Measurements from ENCODE around the gene E2F3. TPM values are rescaled to one million over a fixed set of nuclear protein-coding genes. Genes with fewer than 3 reads are reported as not detected.

E2F3 gene
- total and polyA plus RNA-seq, 10 of the 15 experiments (the other 5 are each of a cell fraction or from before 2014, with no cell fraction given) = 5.1 to 16.8 (median 10.6) TPM

DNA sequence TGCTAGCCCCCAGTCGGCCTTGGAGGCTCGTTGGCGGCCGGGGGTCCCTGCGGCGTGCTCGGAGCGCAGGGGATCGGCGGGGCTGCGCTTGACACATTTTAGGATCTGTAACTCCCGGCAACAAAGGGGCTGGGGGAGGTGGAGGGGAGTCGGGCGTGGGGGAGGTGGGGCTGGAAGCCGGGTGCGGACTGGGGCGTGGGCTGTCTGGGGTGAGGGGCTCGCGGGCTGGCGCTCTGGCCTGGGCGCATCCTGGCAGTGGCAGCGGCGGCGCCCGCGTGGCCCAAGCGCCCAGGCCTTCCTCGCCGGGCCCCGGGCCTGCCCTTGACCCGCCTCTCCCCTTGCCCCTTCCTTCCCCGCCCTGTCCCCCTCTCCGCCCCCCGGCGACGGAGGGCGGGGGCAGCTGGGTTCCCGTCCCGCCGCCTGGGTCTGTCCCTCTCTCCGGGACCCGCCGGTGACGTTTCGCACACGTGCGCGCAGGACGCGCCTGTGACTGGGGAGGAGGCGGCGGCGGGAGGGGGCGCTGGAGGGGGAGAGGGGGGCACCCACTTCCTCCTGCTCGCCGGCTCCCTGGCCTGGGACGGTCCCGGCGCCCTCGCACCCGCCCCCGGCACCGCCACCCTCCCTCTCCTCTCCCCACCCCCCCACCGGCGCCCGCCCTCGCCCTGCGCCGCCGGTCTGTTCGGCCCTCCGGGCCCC lies 1.5 kb downstream of the E2F3 start (continued):
- TF ChIP-seq, protein P1, sequence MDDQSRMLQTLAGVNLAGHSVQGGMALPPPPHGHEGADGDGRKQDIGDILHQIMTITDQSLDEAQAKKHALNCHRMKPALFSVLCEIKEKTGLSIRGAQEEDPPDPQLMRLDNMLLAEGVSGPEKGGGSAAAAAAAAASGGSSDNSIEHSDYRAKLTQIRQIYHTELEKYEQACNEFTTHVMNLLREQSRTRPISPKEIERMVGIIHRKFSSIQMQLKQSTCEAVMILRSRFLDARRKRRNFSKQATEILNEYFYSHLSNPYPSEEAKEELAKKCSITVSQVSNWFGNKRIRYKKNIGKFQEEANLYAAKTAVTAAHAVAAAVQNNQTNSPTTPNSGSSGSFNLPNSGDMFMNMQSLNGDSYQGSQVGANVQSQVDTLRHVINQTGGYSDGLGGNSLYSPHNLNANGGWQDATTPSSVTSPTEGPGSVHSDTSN (IDR thresholded peaks at IDR 0.05; ENCODE audit: insufficient replicate concordance, low read depth, low read length) = no peak
- TF ChIP-seq TCF3 (IDR thresholded peaks at IDR 0.05; ENCODE audit: borderline replicate concordance, insufficient read depth, low read depth, low read length) (no peak), JUND (IDR thresholded peaks at IDR 0.05; ENCODE audit: low read depth, low read length) (no peak), TCF12 (IDR thresholded peaks at IDR 0.05; ENCODE audit: low read depth, low read length) (no peak; the same call in none of the 2 replicates), NBN (IDR thresholded peaks at IDR 0.05) (no peak), STAT3 (IDR thresholded peaks at IDR 0.05; ENCODE audit: low read depth, low read length) (no peak), DPF2 (IDR thresholded peaks at IDR 0.05) (no peak), ZBTB11 (CRISPR knock-in tag; IDR thresholded peaks at IDR 0.05) (no peak), SMAD1 (IDR thresholded peaks at IDR 0.05; ENCODE audit: low read depth, partially characterized antibody) (no peak), NFYB (IDR thresholded peaks at IDR 0.05; ENCODE audit: insufficient read depth, low read depth, low read length) (no peak), IKZF2 (IDR thresholded peaks at IDR 0.05) (no peak), IRF5 (IDR thresholded peaks at IDR 0.05; ENCODE audit: borderline replicate concordance) (no peak), NFXL1 (IDR thresholded peaks at IDR 0.05; ENCODE audit: borderline replicate concordance) (no peak)
- TF ChIP-seq, protein P2, sequence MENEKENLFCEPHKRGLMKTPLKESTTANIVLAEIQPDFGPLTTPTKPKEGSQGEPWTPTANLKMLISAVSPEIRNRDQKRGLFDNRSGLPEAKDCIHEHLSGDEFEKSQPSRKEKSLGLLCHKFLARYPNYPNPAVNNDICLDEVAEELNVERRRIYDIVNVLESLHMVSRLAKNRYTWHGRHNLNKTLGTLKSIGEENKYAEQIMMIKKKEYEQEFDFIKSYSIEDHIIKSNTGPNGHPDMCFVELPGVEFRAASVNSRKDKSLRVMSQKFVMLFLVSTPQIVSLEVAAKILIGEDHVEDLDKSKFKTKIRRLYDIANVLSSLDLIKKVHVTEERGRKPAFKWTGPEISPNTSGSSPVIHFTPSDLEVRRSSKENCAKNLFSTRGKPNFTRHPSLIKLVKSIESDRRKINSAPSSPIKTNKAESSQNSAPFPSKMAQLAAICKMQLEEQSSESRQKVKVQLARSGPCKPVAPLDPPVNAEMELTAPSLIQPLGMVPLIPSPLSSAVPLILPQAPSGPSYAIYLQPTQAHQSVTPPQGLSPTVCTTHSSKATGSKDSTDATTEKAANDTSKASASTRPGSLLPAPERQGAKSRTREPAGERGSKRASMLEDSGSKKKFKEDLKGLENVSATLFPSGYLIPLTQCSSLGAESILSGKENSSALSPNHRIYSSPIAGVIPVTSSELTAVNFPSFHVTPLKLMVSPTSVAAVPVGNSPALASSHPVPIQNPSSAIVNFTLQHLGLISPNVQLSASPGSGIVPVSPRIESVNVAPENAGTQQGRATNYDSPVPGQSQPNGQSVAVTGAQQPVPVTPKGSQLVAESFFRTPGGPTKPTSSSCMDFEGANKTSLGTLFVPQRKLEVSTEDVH (IDR thresholded peaks at IDR 0.05; ENCODE audit: low read depth, partially characterized antibody) = no peak
- TF ChIP-seq, protein P3, sequence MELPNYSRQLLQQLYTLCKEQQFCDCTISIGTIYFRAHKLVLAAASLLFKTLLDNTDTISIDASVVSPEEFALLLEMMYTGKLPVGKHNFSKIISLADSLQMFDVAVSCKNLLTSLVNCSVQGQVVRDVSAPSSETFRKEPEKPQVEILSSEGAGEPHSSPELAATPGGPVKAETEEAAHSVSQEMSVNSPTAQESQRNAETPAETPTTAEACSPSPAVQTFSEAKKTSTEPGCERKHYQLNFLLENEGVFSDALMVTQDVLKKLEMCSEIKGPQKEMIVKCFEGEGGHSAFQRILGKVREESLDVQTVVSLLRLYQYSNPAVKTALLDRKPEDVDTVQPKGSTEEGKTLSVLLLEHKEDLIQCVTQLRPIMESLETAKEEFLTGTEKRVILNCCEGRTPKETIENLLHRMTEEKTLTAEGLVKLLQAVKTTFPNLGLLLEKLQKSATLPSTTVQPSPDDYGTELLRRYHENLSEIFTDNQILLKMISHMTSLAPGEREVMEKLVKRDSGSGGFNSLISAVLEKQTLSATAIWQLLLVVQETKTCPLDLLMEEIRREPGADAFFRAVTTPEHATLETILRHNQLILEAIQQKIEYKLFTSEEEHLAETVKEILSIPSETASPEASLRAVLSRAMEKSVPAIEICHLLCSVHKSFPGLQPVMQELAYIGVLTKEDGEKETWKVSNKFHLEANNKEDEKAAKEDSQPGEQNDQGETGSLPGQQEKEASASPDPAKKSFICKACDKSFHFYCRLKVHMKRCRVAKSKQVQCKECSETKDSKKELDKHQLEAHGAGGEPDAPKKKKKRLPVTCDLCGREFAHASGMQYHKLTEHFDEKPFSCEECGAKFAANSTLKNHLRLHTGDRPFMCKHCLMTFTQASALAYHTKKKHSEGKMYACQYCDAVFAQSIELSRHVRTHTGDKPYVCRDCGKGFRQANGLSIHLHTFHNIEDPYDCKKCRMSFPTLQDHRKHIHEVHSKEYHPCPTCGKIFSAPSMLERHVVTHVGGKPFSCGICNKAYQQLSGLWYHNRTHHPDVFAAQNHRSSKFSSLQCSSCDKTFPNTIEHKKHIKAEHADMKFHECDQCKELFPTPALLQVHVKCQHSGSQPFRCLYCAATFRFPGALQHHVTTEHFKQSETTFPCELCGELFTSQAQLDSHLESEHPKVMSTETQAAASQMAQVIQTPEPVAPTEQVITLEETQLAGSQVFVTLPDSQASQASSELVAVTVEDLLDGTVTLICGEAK (IDR thresholded peaks at IDR 0.05; ENCODE audit: borderline replicate concordance) = no peak
